Loucy (cell line): ENCODE data around the gene CNOT11.

Experiments
- H2AFZ ChIP-seq: fragments of 200-600 bp; sonication (generic); 2 replicates; pipeline ENCODE4 v1.6.0; 2016; ENCODE audit warnings: antibody characterized with exemption, mild to moderate bottlenecking, low read length, moderate library complexity
- H3F3A ChIP-seq: fragments of 200-600 bp; 2 replicates; pipeline ENCODE4 v1.6.0; 2016; ENCODE audit warnings: antibody characterized with exemption, low read depth, mild to moderate bottlenecking
- H3K27me3 ChIP-seq: fragments of 200-600 bp; sonication (generic); 2 replicates; pipeline ENCODE4 v1.6.1; 2014; ENCODE audit warnings: low read length, mild to moderate bottlenecking; ENCODE audit not compliant: insufficient read depth, poor library complexity, severe bottlenecking
- H3K36me3 ChIP-seq: fragments of 200-600 bp; sonication (generic); 2 replicates; pipeline ENCODE4 v1.6.1; 2016; ENCODE audit warnings: low read length; ENCODE audit not compliant: insufficient read depth
- H3K4me1 ChIP-seq: fragments of 200-600 bp; sonication (generic); 2 replicates; pipeline ENCODE4 v1.5.1; 2014; ENCODE audit warnings: low read length, mild to moderate bottlenecking; ENCODE audit not compliant: insufficient read depth, poor library complexity, severe bottlenecking
- H3K4me2 ChIP-seq: fragments of 200-600 bp; sonication (generic); 2 replicates; pipeline ENCODE4 v1.6.0; 2014; ENCODE audit warnings: antibody characterized with exemption, low read length, low read depth, mild to moderate bottlenecking; ENCODE audit not compliant: poor library complexity, severe bottlenecking
- H3K4me3 ChIP-seq: fragments of 200-600 bp; sonication (generic); 2 replicates; pipeline ENCODE4 v1.5.1; 2014; ENCODE audit warnings: low read length, mild to moderate bottlenecking, mixed read lengths; ENCODE audit not compliant: poor library complexity, severe bottlenecking
- H3K79me2 ChIP-seq: fragments of 200-600 bp; sonication (generic); 2 replicates; pipeline ENCODE4 v1.6.1; 2014; ENCODE audit warnings: low read length; ENCODE audit not compliant: insufficient read depth
- H3K9ac ChIP-seq: fragments of 200-600 bp; sonication (generic); 2 replicates; pipeline ENCODE4 v1.6.0; 2014; ENCODE audit warnings: mild to moderate bottlenecking, low read depth, low read length, moderate library complexity; ENCODE audit not compliant: poor library complexity, severe bottlenecking
- H3K9me2 ChIP-seq: fragments of 200-600 bp; sonication (generic); replicated peaks from 2 replicates; pipeline ENCODE4 v1.6.1; 2016; ENCODE audit warnings: low read depth, low read length, mixed read lengths
- H3K9me3 ChIP-seq: fragments of 200-600 bp; sonication (generic); 2 replicates; pipeline ENCODE4 v1.6.1; 2014; ENCODE audit warnings: mild to moderate bottlenecking, antibody characterized with exemption, low read length, low read depth; ENCODE audit not compliant: insufficient read depth
- H4K20me1 ChIP-seq: fragments of 200-600 bp; sonication (generic); 2 replicates; pipeline ENCODE4 v1.6.0; 2014; ENCODE audit warnings: antibody characterized with exemption, low read length, mild to moderate bottlenecking; ENCODE audit not compliant: insufficient read depth, poor library complexity, severe bottlenecking
- CTCF ChIP-seq: fragments of 200-600 bp; sonication (generic); conservative IDR thresholded peaks from 2 replicates; pipeline ENCODE4 v1.5.1; 2014; ENCODE audit warnings: mild to moderate bottlenecking, antibody characterized with exemption, low read length
- EZH2phosphoT487 ChIP-seq: fragments of 200-600 bp; IDR thresholded peaks from 2 replicates; pipeline ENCODE4 v1.6.1; 2018; ENCODE audit warnings: antibody characterized with exemption, mild to moderate bottlenecking, moderate library complexity, borderline replicate concordance

CNOT11 gene

GRCh38 chr2:101265893-101266499, 13.3 kb downstream of the CNOT11 start:
- Histone ChIP-seq H3K4me2 (no peak overlapping the region), H3K27me3 (no peaks in the 10 kb centered on the region), H3K9ac (no peak overlapping the region), H3K9me3 (no peaks in the 10 kb centered on the region), H2AFZ (no peak overlapping the region), H3F3A (0 out of 2 replicates have a peak, but pooled peaks cover 3% of the 10 kb centered on the region), H3K79me2 (no peaks in the 10 kb centered on the region), H3K36me3 (peaks cover 74% of the 10 kb centered on the region), H4K20me1 (no peaks in the 10 kb centered on the region), H3K4me1 (peaks cover 27% of the 10 kb centered on the region), H3K9me2 (no peaks in the 10 kb centered on the region), H3K4me3 (no peak overlapping the region)
- no peak for TF ChIP-seq EZH2phosphoT487
- TF ChIP-seq CTCF: no peak

GRCh38 chr2:101267671-101268656, 15.3 kb downstream of the CNOT11 start:
- H3K4me1 ChIP-seq: peaks cover 22% of the 10 kb centered on the region

GRCh38 chr2:101270700-101271259, 18.1 kb downstream of the CNOT11 start:
- Histone ChIP-seq H2AFZ (no peak overlapping the region), H4K20me1 (no peaks in the 10 kb centered on the region), H3K9ac (no peak overlapping the region), H3K79me2 (no peaks in the 10 kb centered on the region), H3F3A (no peaks in the 10 kb centered on the region), H3K9me2 (no peaks in the 10 kb centered on the region), H3K27me3 (no peaks in the 10 kb centered on the region), H3K4me2 (no peak overlapping the region), H3K9me3 (no peaks in the 10 kb centered on the region), H3K36me3 (peaks cover 72% of the 10 kb centered on the region), H3K4me1 (peaks cover 22% of the 10 kb centered on the region), H3K4me3 (no peak overlapping the region)
- TF ChIP-seq EZH2phosphoT487 (no peak), CTCF (no peak)

More at GRCh38 chr2:101267671-101268656, 15.3 kb downstream of the CNOT11 start:
- H4K20me1 ChIP-seq: no peaks in the 10 kb centered on the region
- peaks cover 84% of the 10 kb centered on the region for H3K36me3 ChIP-seq
- H3K79me2 ChIP-seq: no peaks in the 10 kb centered on the region
- H3K9me2 ChIP-seq: no peaks in the 10 kb centered on the region
- 0 out of 2 replicates have a peak, but pooled peaks cover 3% of the 10 kb centered on the region for H3F3A ChIP-seq
- H3K9ac ChIP-seq: no peak overlapping the region
- H2AFZ ChIP-seq: no peak overlapping the region
- no peak for TF ChIP-seq CTCF
- no peak for TF ChIP-seq EZH2phosphoT487
- H3K9me3 ChIP-seq: no peaks in the 10 kb centered on the region
- H3K4me2 ChIP-seq: no peak overlapping the region
- H3K4me3 ChIP-seq: no peak overlapping the region
- H3K27me3 ChIP-seq: no peaks in the 10 kb centered on the region
